ENCODE data around the gene SPACDR. TPM values are rescaled to one million over a fixed set of nuclear protein-coding genes. Genes with fewer than 3 reads are reported as not detected.

Gene SPACDR
- total and polyA plus RNA-seq, 9 of the 15 experiments (the other 6 are each of a cell fraction or from before 2014, with no cell fraction given), result 0.07 to 0.55 (median 0.14) TPM; not detected in 1

DNA sequence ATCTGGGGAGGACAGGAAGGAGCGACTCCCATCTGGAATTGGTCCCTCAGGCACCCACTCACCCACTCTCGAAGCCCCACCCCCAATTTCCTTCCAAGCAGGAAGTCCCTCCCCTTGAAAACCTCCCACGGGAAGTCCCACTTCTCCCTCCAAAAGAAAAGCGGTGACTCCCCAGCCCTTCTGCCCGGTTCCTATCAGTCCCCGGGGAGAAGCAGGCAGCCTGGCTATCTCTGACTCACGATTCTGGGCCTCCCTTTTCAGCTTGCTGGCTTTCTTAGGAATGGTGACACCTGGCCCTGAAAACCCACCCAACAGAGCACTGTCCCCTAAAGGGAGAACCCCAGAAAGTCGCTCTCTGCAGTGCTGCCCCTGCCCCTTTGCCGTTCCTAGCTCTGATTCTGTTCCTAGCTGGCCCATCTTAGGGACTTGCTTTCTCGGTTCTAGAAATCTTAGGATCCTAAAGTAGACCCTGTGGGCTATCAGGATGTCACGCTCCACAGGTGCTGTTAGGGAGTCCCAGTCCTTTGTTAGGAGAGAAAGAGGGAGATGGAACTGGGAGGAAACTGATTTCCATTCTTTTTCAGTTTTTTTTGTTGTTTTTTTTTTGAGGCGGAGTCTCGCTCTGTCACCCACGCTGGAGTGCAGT lies 8.9 kb upstream of the SPACDR start (continued):
- TF ChIP-seq, protein P1, sequence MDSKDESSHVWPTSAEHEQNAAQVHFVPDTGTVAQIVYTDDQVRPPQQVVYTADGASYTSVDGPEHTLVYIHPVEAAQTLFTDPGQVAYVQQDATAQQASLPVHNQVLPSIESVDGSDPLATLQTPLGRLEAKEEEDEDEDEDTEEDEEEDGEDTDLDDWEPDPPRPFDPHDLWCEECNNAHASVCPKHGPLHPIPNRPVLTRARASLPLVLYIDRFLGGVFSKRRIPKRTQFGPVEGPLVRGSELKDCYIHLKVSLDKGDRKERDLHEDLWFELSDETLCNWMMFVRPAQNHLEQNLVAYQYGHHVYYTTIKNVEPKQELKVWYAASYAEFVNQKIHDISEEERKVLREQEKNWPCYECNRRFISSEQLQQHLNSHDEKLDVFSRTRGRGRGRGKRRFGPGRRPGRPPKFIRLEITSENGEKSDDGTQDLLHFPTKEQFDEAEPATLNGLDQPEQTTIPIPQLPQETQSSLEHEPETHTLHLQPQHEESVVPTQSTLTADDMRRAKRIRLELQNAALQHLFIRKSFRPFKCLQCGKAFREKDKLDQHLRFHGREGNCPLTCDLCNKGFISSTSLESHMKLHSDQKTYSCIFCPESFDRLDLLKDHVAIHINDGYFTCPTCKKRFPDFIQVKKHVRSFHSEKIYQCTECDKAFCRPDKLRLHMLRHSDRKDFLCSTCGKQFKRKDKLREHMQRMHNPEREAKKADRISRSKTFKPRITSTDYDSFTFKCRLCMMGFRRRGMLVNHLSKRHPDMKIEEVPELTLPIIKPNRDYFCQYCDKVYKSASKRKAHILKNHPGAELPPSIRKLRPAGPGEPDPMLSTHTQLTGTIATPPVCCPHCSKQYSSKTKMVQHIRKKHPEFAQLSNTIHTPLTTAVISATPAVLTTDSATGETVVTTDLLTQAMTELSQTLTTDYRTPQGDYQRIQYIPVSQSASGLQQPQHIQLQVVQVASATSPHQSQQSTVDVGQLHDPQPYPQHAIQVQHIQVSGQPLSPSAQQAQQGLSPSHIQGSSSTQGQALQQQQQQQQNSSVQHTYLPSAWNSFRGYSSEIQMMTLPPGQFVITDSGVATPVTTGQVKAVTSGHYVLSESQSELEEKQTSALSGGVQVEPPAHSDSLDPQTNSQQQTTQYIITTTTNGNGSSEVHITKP (IDR thresholded peaks at IDR 0.05; ENCODE audit: partially characterized antibody), result peak; percentile 32
- TF ChIP-seq, protein P2, sequence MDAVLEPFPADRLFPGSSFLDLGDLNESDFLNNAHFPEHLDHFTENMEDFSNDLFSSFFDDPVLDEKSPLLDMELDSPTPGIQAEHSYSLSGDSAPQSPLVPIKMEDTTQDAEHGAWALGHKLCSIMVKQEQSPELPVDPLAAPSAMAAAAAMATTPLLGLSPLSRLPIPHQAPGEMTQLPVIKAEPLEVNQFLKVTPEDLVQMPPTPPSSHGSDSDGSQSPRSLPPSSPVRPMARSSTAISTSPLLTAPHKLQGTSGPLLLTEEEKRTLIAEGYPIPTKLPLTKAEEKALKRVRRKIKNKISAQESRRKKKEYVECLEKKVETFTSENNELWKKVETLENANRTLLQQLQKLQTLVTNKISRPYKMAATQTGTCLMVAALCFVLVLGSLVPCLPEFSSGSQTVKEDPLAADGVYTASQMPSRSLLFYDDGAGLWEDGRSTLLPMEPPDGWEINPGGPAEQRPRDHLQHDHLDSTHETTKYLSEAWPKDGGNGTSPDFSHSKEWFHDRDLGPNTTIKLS (IDR thresholded peaks at IDR 0.05; ENCODE audit: borderline replicate concordance, low read depth), result no peak
- TF ChIP-seq, protein P3, sequence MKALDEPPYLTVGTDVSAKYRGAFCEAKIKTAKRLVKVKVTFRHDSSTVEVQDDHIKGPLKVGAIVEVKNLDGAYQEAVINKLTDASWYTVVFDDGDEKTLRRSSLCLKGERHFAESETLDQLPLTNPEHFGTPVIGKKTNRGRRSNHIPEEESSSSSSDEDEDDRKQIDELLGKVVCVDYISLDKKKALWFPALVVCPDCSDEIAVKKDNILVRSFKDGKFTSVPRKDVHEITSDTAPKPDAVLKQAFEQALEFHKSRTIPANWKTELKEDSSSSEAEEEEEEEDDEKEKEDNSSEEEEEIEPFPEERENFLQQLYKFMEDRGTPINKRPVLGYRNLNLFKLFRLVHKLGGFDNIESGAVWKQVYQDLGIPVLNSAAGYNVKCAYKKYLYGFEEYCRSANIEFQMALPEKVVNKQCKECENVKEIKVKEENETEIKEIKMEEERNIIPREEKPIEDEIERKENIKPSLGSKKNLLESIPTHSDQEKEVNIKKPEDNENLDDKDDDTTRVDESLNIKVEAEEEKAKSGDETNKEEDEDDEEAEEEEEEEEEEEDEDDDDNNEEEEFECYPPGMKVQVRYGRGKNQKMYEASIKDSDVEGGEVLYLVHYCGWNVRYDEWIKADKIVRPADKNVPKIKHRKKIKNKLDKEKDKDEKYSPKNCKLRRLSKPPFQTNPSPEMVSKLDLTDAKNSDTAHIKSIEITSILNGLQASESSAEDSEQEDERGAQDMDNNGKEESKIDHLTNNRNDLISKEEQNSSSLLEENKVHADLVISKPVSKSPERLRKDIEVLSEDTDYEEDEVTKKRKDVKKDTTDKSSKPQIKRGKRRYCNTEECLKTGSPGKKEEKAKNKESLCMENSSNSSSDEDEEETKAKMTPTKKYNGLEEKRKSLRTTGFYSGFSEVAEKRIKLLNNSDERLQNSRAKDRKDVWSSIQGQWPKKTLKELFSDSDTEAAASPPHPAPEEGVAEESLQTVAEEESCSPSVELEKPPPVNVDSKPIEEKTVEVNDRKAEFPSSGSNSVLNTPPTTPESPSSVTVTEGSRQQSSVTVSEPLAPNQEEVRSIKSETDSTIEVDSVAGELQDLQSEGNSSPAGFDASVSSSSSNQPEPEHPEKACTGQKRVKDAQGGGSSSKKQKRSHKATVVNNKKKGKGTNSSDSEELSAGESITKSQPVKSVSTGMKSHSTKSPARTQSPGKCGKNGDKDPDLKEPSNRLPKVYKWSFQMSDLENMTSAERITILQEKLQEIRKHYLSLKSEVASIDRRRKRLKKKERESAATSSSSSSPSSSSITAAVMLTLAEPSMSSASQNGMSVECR (CRISPR knock-in tag; IDR thresholded peaks at IDR 0.05), result no peak
- TF ChIP-seq TBP (optimal IDR thresholded peaks at IDR 0.05; ENCODE audit: low read depth, low read length) (no peak), MTF1 (CRISPR knock-in tag; IDR thresholded peaks at IDR 0.05; ENCODE audit: borderline replicate concordance) (no peak), ZNF77 (CRISPR knock-in tag; IDR thresholded peaks at IDR 0.05) (no peak), TAF7 (tag; IDR thresholded peaks at IDR 0.05) (no peak), FOXK2 (conservative IDR thresholded peaks at IDR 0.05 in 1 of 2, IDR thresholded peaks at IDR 0.05 in 1 of 2; ENCODE audit: low read depth in 2 of 2) (no peak), BHLHE40 (IDR thresholded peaks at IDR 0.05; ENCODE audit: low read length) (peak; percentile 78), ZKSCAN1 (IDR thresholded peaks at IDR 0.05; ENCODE audit: low read depth, low read length) (no peak), PHTF2 (CRISPR knock-in tag; IDR thresholded peaks at IDR 0.05) (no peak)
- TF ChIP-seq, protein P4, sequence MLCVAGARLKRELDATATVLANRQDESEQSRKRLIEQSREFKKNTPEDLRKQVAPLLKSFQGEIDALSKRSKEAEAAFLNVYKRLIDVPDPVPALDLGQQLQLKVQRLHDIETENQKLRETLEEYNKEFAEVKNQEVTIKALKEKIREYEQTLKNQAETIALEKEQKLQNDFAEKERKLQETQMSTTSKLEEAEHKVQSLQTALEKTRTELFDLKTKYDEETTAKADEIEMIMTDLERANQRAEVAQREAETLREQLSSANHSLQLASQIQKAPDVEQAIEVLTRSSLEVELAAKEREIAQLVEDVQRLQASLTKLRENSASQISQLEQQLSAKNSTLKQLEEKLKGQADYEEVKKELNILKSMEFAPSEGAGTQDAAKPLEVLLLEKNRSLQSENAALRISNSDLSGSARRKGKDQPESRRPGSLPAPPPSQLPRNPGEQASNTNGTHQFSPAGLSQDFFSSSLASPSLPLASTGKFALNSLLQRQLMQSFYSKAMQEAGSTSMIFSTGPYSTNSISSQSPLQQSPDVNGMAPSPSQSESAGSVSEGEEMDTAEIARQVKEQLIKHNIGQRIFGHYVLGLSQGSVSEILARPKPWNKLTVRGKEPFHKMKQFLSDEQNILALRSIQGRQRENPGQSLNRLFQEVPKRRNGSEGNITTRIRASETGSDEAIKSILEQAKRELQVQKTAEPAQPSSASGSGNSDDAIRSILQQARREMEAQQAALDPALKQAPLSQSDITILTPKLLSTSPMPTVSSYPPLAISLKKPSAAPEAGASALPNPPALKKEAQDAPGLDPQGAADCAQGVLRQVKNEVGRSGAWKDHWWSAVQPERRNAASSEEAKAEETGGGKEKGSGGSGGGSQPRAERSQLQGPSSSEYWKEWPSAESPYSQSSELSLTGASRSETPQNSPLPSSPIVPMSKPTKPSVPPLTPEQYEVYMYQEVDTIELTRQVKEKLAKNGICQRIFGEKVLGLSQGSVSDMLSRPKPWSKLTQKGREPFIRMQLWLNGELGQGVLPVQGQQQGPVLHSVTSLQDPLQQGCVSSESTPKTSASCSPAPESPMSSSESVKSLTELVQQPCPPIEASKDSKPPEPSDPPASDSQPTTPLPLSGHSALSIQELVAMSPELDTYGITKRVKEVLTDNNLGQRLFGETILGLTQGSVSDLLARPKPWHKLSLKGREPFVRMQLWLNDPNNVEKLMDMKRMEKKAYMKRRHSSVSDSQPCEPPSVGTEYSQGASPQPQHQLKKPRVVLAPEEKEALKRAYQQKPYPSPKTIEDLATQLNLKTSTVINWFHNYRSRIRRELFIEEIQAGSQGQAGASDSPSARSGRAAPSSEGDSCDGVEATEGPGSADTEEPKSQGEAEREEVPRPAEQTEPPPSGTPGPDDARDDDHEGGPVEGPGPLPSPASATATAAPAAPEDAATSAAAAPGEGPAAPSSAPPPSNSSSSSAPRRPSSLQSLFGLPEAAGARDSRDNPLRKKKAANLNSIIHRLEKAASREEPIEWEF (CRISPR knock-in tag; IDR thresholded peaks at IDR 0.05), result no peak

Measured in K562 (cell line).